Natural killer cell (primary cell): ENCODE data around the gene SPAG16. TPM values are rescaled to one million over a fixed set of nuclear protein-coding genes. Genes with fewer than 3 reads are reported as not detected.

Experiments
- ATAC-seq, 3 donors: fragments of 150-1000 bp in 2 of 3; fragments of 200-7000 bp in 1 of 3; cut with Tn5 transposase; 1 replicate in 1 of 3; 2 replicates in 2 of 3; pipeline ENCODE4 v1.10.0; 2021; ENCODE audit warnings: mild to moderate bottlenecking in 2 of 3, moderate library complexity in 2 of 3
- DNase-seq, 2 donors: peaks; one replicate each; pipeline versions ENCODE4 v3.0.0 to v3.0.0-alpha.2; 2013 to 2021; ENCODE audit warnings: mixed read lengths in 1 of 2
- H3K27ac ChIP-seq: one replicate; pipeline ENCODE4 v1.5.1; 2013; ENCODE audit warnings: mild to moderate bottlenecking, low read length
- H3K27me3 ChIP-seq: one replicate; pipeline ENCODE4 v1.6.1; 2013; ENCODE audit warnings: low read length; ENCODE audit not compliant: control insufficient read depth, insufficient read depth
- H3K36me3 ChIP-seq: one replicate; pipeline ENCODE4 v1.6.1; 2013; ENCODE audit warnings: low read length; ENCODE audit not compliant: control insufficient read depth, insufficient read depth
- H3K4me1 ChIP-seq: one replicate; pipeline ENCODE4 v1.6.1; 2013; ENCODE audit warnings: low read length; ENCODE audit not compliant: control insufficient read depth, insufficient read depth
- H3K4me3 ChIP-seq: one replicate; pipeline ENCODE4 v1.5.1; 2013; ENCODE audit warnings: low read length
- H3K9me3 ChIP-seq: one replicate; pipeline ENCODE4 v1.6.1; 2013; ENCODE audit warnings: low read length; ENCODE audit not compliant: control insufficient read depth, insufficient read depth
- H3K27ac Mint-ChIP-seq, 2 donors: one replicate each; pipeline ENCODE4 v1.8.0; 2022; ENCODE audit warnings: mild to moderate bottlenecking in 2 of 2, mixed read lengths in 2 of 2, moderate library complexity in 1 of 2
- H3K27me3 Mint-ChIP-seq, 2 donors: one replicate each; pipeline ENCODE4 v1.8.0; 2022; ENCODE audit warnings: low read depth in 2 of 2, mixed read lengths in 2 of 2
- H3K36me3 Mint-ChIP-seq: one replicate; pipeline ENCODE4 v1.8.0; 2022; ENCODE audit warnings: mixed read lengths
- H3K4me1 Mint-ChIP-seq, 2 donors: one replicate each; pipeline ENCODE4 v1.8.0; 2022; ENCODE audit warnings: mixed read lengths in 2 of 2
- H3K4me3 Mint-ChIP-seq: one replicate; pipeline ENCODE4 v1.8.0; 2022; ENCODE audit warnings: mild to moderate bottlenecking, moderate library complexity, mixed read lengths
- H3K9me3 Mint-ChIP-seq, 2 donors: one replicate each; pipeline ENCODE4 v1.8.0; 2022; ENCODE audit warnings: mixed read lengths in 2 of 2
- WGBS: methylation state at CpG from one replicate; pipeline ENCODE4 v1.1.7; 2013; ENCODE audit warnings: missing lambda C conversion rate; ENCODE audit not compliant: insufficient coverage; 5-methylcytosine and 5-hydroxymethylcytosine counted together
- intact Hi-C: fragments of 100-400 bp; cut with micrococcal nuclease; formaldehyde crosslinking; loops from one replicate; pipeline ENCODE4 v1.14.2; 2022
- total RNA-seq, 4 donors: library from RNA; stranded (reverse); fragments of 120-200 nt in 1 of 4; gene quantifications; one replicate each; pipeline versions ENCODE4 v1.2.3 to v1.2.4, GENCODE V29; 2013 to 2022
- TF ChIP-seq, protein P1 (sequence below): fragments of 200-600 bp; IDR thresholded peaks from one replicate; pipeline ENCODE4 v1.8.0; 2022; ENCODE audit warnings: antibody characterized with exemption

SPAG16 gene
- total RNA-seq, 3 donors from 2014 or later (not counting 1 experiment from before 2014, with no cell fraction given): 3.5 to 5.8 (median 4.0) TPM

DNA sequence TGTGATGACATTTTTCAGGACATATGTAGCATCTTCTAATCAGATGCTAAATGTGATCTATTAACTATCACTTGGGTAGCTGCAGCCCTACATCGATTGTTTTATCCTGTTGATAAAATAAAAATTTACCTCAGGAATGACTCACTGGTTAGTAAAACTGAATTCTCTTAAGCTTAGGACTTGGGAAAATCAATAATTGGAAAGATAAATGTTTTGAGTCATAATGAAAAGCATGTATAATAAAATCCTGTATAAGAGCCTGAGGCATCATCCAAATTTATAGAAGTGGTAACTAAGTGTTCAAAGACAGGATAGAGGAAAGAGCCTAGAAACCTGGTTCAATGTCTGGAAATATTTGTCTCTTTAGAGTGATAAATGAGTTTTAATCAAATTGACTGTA lies 958.5 kb downstream of the SPAG16 start:
- Histone ChIP-seq H3K9me3 (no peaks in the 10 kb centered on the region), H3K27ac (no peak overlapping the region), H3K27me3 (no peaks in the 10 kb centered on the region), H3K4me1 (no peaks in the 10 kb centered on the region), H3K36me3 (no peaks in the 10 kb centered on the region), H3K4me3 (no peak overlapping the region)
- WGBS: 80% methylated on average over 1 of the region's 1 CpG
- no peaks in the 10 kb centered on the region for H3K27me3 Mint-ChIP-seq
- no peak overlapping the region for H3K4me3 Mint-ChIP-seq
- no peaks in the 10 kb centered on the region for H3K36me3 Mint-ChIP-seq
- no peak overlapping the region for H3K27ac Mint-ChIP-seq
- H3K4me1 Mint-ChIP-seq: no peaks in the 10 kb centered on the region
- DNase-seq: no peak
- TF ChIP-seq, protein P1, sequence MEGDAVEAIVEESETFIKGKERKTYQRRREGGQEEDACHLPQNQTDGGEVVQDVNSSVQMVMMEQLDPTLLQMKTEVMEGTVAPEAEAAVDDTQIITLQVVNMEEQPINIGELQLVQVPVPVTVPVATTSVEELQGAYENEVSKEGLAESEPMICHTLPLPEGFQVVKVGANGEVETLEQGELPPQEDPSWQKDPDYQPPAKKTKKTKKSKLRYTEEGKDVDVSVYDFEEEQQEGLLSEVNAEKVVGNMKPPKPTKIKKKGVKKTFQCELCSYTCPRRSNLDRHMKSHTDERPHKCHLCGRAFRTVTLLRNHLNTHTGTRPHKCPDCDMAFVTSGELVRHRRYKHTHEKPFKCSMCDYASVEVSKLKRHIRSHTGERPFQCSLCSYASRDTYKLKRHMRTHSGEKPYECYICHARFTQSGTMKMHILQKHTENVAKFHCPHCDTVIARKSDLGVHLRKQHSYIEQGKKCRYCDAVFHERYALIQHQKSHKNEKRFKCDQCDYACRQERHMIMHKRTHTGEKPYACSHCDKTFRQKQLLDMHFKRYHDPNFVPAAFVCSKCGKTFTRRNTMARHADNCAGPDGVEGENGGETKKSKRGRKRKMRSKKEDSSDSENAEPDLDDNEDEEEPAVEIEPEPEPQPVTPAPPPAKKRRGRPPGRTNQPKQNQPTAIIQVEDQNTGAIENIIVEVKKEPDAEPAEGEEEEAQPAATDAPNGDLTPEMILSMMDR: no peak
- peaks cover 0 to 2% of the 10 kb centered on the region in 2 donors for H3K9me3 Mint-ChIP-seq
- ATAC-seq: no peak
- intact Hi-C loops: no loop called here

DNA sequence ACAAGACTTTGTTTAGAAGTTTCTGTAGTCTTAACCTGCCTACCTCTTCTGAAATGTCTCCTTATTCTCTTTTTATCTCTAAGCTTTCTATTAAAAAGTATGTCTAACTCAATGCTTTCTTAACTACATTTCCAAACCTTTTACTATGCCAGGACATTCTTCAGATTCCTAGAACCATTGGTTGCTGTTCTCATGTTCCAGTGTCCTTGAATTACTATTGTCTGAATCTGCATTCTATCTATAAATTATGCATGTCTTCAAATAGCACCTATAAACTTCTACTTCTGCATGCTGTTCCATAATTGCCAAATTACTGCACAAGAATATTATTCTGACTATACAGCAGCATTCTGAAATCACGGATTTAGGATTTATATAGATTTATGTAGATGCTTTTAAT lies 960.6 kb downstream of the SPAG16 start:
- no peak for DNase-seq
- 80% methylated on average over 1 of the region's 1 CpG for WGBS
- H3K27ac ChIP-seq: no peak overlapping the region
- H3K27ac Mint-ChIP-seq: no peak overlapping the region
- H3K4me3 Mint-ChIP-seq: no peak overlapping the region
- no peaks in the 10 kb centered on the region for H3K4me1 Mint-ChIP-seq
- peaks cover 6 to 10% of the 10 kb centered on the region in 2 donors for H3K9me3 Mint-ChIP-seq
- H3K4me1 ChIP-seq: no peaks in the 10 kb centered on the region
- H3K27me3 ChIP-seq: no peaks in the 10 kb centered on the region
- peaks cover 6% of the 10 kb centered on the region for H3K36me3 Mint-ChIP-seq
- TF ChIP-seq, protein P1: no peak
- intact Hi-C loops: no loop called here
- ATAC-seq: no peak
- no peaks in the 10 kb centered on the region for H3K36me3 ChIP-seq
- no peaks in the 10 kb centered on the region for H3K27me3 Mint-ChIP-seq
- no peaks in the 10 kb centered on the region for H3K9me3 ChIP-seq
- no peak overlapping the region for H3K4me3 ChIP-seq

DNA sequence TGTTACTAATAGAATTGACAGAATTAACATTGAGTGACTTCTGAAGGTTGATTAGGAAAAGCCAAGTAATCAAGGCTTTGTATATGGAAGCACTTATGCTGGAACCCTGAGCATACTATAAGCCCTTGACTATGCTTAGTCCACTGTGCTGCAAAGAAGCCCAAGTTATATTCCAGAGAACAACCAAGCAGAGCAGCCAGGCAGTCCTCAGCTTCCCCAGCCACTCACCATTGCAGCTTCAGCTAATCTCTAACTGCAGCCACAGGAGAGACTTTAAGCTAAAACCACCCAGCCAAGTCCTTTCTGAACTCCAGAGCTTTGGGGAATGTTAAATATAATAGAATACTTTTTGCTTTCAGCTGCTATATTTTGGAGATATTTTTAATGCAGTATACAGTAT lies 962.2 kb downstream of the SPAG16 start:
- ATAC-seq: no peak
- Histone ChIP-seq H3K36me3 (no peaks in the 10 kb centered on the region), H3K4me3 (no peak overlapping the region), H3K27me3 (no peaks in the 10 kb centered on the region), H3K9me3 (no peaks in the 10 kb centered on the region), H3K4me1 (no peaks in the 10 kb centered on the region), H3K27ac (no peak overlapping the region)
- Mint-ChIP-seq H3K4me1 (no peaks in the 10 kb centered on the region), H3K27ac (no peak overlapping the region), H3K4me3 (no peak overlapping the region), H3K9me3 (peaks cover 6 to 10% of the 10 kb centered on the region in 2 donors), H3K36me3 (peaks cover 6% of the 10 kb centered on the region), H3K27me3 (no peaks in the 10 kb centered on the region)
- DNase-seq: no peak
- intact Hi-C loops: no loop called here
- TF ChIP-seq, protein P1: no peak

DNA sequence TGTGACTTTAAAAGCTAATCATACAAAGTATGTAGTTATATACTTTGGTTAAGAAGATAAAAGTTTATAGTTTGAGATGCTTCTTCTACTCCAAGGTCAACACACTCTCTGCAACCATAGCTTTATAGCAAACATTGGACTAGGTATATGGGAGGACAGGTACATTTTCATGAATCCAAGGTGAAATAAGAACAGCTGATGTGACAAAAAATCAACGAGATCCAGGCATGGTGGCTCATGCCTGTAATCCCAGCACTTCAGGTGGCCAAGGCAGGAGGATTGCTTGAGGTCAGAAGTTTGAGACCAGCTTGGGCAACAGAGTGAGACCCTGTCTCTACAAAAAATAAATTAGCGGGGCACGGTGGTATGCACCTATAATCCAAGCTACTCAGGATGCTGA lies 963.3 kb downstream of the SPAG16 start:
- ATAC-seq: no peak
- Mint-ChIP-seq H3K4me1 (no peaks in the 10 kb centered on the region), H3K27me3 (no peaks in the 10 kb centered on the region), H3K4me3 (no peak overlapping the region), H3K36me3 (peaks cover 6% of the 10 kb centered on the region), H3K9me3 (peaks cover 6 to 10% of the 10 kb centered on the region in 2 donors), H3K27ac (no peak overlapping the region)
- no peaks in the 10 kb centered on the region for H3K27me3 ChIP-seq
- TF ChIP-seq, protein P1: no peak
- intact Hi-C loops: no loop called here
- no peaks in the 10 kb centered on the region for H3K36me3 ChIP-seq
- 88% methylated on average over 3 of the region's 3 CpGs for WGBS
- H3K4me3 ChIP-seq: no peak overlapping the region
- H3K4me1 ChIP-seq: no peaks in the 10 kb centered on the region
- H3K9me3 ChIP-seq: no peaks in the 10 kb centered on the region
- DNase-seq: no peak
- H3K27ac ChIP-seq: no peak overlapping the region
